Posterior cingulate gyrus (tissue), 11 donors: ENCODE data around the gene HES1.
"Not testable (repeated sequence)": the region's sequence is repeated elsewhere in the genome, so short reads cannot be mapped to it uniquely, and the experiment has no call there.

Experiments
- DNase-seq, 10 donors: peaks; one replicate each; pipeline versions ENCODE4 v3.0.0 to v3.0.0-alpha.2; 2020 to 2021; ENCODE audit warnings: mixed read lengths in 3 of 10
- intact Hi-C: fragments of 100-400 bp; cut with DNase I; formaldehyde crosslinking; loops from one replicate; pipeline ENCODE4 v1.15.1; 2023

Gene HES1

DNA sequence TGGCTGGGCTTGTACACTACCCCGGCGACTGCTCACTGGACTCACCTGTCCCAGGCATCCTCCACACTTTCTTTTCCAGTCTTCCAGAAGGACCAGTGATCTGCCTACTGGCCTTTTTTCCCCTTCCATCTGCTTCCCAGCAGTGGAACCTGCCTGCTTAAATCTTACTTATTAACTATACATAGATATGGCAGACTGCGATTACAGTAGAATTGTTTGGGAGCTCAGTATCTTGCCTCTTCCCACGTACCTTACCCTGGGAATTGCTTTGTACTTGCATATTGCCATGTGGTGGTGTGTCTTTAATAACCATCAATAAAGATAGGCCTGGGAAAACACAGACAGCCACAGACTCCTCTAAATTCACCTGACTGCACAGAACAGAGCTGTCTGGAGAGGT is 11.8 kb upstream of the HES1 start:
- DNase-seq, result no peak

DNA sequence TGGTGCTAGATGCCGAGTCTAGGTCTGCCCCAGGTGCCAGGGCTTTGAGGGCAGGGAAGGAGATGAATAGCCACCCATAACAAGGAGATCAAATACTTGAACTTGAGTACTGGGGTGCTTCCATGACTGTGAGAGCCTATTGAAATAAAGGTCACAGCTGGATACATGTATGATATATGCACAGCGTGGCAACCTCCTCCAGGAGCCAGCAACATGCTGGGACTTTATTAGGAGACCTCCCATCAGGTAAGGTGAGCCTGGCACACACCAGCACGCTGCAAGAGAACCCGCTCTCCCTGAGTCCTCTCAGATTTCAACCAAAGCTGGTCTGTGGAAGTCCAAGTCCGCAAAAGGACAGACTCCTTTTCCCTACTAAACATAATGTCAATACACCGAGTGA is 10.5 kb upstream of the HES1 start:
- no peak for DNase-seq
- intact Hi-C loops, result no loop called here

More for the DNA sequence above, 11.8 kb upstream of the HES1 start:
- intact Hi-C loops, result no loop called here

DNA sequence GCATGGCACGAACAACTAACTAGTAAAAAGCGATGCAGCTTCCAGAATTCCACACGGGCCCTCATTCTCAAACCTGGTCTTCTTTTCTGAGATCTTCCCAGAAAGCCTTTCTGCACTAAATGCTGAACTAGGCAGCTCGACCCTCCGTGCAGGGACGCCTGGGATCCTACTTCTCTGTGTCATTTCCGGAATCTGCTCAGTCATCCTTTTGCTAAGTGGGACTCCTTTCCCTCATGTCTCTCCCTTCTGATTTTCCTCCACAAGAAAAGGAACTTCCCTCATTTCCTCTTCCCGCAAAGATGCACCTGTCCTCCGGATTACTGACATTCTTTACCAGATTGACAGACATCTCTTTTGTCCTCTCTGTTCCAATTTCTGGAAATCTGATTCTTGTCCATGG is 9.2 kb upstream of the HES1 start:
- DNase-seq, result no peak
- intact Hi-C loops, result no loop called here

DNA sequence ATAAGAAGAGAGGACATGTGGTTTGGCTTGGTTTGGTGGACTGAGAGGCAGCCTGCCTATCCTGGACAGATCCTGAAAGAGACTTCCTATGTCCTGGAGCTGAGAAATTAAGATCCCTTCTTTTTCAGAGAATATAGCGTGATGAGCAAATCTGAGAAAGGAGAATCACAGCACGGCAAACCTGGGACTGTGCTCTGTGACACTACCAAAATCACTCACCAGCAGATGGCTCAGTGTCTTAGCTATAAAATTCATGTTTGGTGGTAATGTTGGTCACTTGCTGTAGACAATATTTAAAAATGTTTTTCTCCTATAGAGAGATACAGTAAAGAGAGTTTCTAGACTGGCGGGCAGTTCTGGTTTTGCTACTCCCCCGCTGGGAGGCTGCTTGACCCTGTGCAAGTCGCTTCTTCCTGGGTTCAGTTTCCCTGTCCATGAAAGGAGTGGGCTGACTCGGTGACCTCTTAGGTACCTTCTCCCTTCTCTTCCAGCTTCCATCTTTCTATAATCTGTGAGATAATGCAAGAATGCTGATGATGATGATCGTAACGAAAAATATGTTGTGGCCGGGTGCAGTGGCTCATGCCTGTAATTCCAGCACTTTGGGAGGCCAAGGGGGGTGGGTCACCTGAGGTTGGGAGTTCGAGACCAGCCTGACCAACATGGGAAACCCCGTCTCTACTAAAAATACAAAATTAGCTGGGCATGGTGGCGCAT is 7.6 kb upstream of the HES1 start:
- peak in 1 of 10 donors; percentile 19 for DNase-seq
- intact Hi-C loops, result no loop called here

DNA sequence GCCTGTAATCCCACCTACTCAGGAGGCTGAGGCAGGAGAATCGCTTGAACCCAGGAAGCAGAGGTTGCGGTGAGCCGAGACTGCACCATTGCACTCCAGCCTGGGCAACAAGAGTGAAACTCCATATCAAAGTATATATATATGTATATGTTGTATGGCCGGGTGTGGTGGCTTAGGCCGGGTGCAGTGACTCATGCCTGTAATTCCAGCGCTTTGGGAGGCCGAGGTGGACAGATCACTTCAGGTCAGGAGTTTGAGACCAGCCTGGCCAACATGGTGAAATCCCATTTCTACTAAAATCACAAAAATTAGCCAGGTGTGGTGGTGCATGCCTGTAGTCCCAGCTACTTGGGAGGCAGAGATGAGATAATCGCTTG is 7.0 kb upstream of the HES1 start:
- peak in 1 of 10 donors; percentile 18 for DNase-seq
- intact Hi-C loops, result not testable (repeated sequence)

DNA sequence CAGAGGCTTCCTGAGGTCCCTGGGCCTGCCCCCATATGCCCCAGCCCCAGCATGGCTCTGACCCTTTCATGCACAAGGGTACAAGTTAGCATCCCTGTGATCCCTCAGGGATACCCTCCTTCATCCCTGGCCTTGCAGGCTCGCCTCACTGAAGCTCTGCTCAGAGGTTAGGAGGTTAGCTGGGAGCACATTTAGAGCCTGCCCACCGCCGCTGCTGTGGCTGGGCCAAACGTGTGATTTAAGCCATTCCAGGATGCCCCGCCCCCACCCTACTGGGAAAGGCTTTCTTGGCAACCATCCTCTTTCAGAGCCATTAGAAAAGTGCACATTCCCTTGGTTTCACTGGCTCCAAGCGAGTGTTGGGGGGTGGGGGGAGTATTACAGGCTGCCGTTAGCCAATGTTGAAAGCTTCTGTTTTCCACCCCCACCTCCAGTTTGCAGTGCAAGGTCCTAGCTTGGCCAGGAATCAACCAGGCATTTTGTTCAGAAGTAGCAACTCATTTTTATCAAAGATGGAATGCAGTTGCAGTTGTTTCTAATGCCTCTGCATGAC is 6.3 kb upstream of the HES1 start:
- peak in 4 of 10 donors; percentile 15 to 52 (median 18) for DNase-seq
- intact Hi-C loops, result loop anchor here (5.0 to 10.0 kb wide), 2 partner anchors 125 to 188 kb away; no protein-coding TSS in a partner anchor

DNA sequence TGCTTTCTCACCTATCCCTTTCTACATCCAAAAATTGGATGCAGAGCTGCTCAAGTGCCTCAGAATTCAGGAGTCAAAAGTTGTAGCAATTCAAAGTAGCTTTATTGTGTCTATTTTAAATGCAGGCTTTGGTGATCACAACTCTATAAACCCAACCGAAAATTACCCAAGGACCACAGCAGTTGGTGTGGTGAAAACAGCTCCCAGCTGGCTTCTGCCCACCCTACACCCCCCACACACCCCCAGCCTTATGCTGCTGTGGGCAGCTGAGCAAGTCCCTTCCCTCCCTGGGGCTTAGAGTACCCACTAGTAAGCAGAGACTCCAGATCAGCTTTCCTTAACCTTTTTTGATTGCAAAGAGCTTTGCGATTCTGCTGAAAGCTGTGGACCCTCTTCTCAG is 5.8 kb upstream of the HES1 start:
- intact Hi-C loops, result loop anchor here (5.0 to 10.0 kb wide), 2 partner anchors 125 to 187 kb away; no protein-coding TSS in a partner anchor
- peak in 1 of 10 donors; percentile 57 for DNase-seq

DNA sequence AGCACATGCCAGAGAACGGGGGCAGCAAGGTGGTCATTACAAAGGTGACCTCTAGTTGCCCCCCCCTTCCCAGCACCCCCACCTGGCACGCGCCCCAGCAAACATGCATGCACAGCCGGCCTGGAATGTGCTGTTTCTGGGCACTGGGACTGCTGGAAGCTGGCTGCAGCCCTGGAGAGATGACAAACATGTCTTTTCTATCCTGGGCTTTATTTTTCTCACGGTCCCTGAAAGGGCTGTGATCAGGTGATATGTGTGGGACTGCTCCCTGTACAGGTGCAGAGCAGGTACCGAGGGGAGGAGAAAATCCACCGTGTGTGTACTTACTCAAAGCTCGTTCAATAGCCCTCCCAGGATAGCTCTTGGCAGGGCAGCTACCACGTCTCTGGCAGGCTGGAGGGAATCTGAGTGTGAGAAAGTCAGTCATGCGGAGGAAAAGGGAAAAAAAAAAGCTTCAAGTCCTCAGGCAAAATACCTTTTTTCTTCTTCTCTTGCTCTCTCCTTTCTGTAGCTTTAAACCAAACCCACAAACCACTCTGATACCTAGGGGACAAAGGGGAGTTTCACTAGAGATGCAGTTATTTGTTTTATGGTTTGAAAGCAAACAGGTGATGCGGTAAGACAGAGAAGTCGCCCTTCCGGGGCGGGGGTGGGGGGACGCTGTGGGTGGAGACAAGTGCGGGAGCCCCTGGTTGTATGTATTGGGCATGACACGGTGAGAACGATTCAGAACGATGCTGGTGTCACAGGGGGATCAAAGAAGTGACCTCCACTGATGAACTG is 5.0 kb upstream of the HES1 start:
- DNase-seq, result peak in 2 of 10 donors; percentile 25 to 78
- intact Hi-C loops, result loop anchor here (5.0 to 10.0 kb wide), 2 partner anchors 126 to 186 kb away; no protein-coding TSS in a partner anchor

DNA sequence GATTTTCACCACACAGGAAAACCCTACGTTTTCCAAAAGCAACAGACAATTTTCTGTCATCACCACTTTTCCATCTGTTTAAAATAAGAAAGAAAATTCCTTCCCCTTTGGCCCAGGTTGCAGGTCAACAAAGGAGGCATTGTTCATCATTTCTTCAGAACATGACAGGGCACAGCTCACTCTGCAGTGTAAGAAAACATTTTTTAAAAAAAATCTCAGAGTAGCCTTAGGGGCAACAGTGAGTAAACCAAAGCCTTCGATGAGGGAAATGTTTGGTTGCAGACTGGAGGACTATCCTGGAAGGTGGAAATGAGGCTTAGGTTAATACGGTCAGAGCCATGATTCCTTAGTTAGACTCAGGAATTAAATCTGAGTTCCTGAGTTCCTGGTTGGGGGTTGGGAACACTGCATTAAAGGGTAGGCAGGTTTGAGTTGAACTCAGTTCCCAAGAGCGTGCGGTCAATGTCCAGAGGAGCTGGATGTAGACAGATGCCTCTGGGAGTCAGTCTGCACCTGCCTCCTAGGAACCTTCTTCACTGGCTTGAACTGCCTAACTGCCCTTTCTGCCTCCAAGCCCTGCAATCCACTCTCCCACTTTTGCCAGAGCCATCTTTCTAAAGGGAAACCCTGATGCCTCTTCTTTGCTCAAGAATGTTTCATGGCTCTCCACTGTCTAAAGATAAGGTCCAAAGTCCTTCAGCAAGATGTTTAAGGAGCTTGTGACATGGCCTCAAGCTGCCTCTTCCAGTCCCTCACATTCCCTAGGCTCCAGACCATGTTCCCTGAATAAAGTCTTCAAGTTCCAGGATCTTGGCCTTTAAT is 3.3 kb upstream of the HES1 start:
- DNase-seq, result peak in 1 of 10 donors; percentile 28
- intact Hi-C loops, result loop anchor here (5.0 to 10.0 kb wide), 2 partner anchors 128 to 185 kb away; no protein-coding TSS in a partner anchor

DNA sequence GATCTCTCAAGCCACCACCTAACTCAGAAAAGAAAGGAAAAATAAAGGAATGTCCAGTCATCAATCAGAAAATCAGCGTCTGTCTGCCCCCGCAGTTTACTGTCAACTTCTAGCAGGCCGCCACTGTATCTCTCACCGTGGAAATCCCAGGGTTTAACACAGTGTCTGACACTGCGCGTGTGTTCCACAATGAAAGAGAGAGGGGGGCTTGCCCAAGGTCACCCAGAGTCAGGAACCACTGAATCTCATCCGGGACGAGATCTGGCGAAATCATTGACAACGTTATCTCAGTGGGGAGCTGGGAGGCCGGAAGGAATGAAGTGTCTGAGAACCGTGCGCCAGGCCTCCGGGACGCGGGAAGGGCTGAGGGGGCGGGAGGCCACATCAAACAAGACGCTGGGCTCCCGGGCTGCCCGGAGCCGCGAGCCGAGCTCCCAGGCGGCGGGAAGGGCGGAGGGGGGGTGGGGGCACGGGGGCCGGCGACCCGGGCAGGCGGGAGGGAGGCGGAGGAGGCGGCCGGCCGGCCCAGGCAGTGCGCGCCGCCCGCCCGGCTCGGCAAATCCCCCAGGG is 2.2 kb upstream of the HES1 start:
- DNase-seq, result peak in 2 of 10 donors; percentile 25 to 72
- intact Hi-C loops, result loop anchor here (5.0 to 10.0 kb wide), 2 partner anchors 129 to 184 kb away; no protein-coding TSS in a partner anchor

DNA sequence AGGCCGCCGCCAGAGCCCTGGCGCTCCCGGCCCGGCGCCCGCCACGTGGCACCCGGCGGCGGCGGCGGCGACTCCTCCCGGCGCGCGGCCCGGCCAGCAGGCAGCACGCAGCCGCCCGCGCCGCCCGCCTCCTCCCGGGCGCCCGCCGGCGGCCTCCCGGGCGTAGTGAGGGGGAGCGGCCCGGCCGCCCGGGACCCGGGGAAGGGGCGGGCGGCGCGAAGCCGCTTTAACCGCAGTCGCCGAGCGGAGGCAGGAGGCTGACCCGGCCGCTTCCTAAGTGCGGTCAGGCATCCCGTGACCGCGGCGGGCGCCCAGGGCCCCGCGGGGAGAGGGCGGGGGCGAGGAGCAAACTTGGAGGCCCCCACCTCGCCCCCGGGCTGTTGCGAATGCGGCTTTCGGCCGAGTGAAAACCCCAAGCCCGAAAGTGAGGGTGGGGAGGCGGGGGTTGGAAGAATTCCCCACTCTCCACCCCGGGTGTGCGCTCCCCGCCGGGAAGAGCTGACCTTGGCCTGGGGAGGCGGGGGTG is 1.7 kb upstream of the HES1 start:
- peak in 6 of 10 donors; percentile 19 to 89 (median 52) for DNase-seq
- intact Hi-C loops, result loop anchor here (5.0 to 10.0 kb wide), 2 partner anchors 129 to 183 kb away; no protein-coding TSS in a partner anchor

DNA sequence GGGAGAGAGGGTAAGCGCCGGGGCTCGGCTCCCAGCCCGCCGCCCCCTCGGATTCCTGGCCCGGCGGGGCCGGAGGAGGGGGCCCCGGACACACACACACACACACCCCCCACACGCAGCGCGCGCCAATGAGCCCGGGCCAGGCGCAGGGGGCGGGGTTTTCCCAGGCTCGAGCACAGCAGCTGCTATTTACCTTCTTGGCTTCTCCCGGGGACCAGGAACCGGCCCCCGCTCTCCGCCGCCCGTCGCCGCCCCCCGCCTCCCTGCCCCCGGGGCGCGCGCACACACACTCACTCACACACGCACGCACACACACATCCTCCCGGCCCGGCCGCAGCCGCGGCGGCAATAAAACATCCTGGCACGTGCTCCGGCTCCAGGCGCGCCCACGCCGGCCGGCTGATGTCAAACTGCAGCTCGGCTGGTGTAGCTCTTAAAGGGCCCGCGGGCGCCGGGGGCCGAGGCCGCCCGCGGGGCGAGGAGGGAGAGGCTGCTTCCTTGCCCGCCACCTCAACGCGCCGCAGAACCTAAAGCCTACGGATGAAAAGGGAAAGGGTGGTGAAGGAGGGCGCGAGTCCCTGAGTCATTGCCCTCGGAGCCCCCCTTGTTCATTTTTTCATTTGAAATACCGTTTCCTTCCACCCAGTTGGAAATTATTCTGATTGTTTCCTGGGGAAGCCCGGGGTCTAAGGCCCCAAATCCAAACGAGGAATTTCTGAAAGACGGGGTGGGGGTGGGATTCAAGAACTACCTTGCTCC is 1.0 kb upstream of the HES1 start:
- peak; percentile 56 to 95 (median 72) for DNase-seq
- intact Hi-C loops, result loop anchor here (5.0 to 10.0 kb wide), 2 partner anchors 130 to 182 kb away; no protein-coding TSS in a partner anchor

DNA sequence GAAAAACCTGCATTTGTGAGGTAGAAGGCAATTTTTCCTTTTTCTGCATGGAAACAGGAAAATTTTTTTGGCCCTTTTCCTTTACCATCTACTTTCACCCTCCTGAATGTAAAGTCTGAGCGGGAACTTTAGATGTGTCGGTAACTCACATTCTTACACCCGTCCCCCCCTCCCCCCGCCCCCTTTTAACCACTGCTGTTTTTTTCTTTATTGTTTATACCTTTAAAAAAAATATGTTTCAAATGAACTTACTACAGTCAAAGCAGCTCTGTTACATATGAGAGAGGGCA is 487 bp upstream of the HES1 start:
- intact Hi-C loops, result loop anchor here (10.0 kb wide), 1 partner anchor 131 kb away; no protein-coding TSS in a partner anchor

DNA sequence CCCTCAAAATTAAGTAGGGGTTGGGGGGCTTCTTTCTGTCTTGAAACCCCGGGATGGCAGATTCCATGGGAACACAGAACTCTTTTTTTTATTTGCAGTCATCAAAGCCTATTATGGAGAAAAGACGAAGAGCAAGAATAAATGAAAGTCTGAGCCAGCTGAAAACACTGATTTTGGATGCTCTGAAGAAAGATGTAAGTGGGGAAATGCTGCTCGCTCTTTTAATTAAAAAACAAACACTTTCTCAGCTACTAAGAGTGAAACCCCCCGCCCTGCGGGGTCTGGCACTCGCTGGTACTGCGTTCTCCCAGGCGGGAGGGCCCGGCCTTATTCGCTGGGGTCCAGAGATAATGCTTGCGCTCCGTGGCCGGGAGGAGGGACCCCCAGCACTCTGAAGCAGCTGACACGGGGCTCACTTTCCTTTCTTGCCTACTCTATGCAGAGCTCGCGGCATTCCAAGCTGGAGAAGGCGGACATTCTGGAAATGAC is 615 bp downstream of the HES1 start:
- DNase-seq, result peak in 1 of 10 donors; percentile 15
- intact Hi-C loops, result loop anchor here (10.0 kb wide), 1 partner anchor 132 kb away; no protein-coding TSS in a partner anchor

More for the DNA sequence above, 487 bp upstream of the HES1 start:
- DNase-seq, result no peak

DNA sequence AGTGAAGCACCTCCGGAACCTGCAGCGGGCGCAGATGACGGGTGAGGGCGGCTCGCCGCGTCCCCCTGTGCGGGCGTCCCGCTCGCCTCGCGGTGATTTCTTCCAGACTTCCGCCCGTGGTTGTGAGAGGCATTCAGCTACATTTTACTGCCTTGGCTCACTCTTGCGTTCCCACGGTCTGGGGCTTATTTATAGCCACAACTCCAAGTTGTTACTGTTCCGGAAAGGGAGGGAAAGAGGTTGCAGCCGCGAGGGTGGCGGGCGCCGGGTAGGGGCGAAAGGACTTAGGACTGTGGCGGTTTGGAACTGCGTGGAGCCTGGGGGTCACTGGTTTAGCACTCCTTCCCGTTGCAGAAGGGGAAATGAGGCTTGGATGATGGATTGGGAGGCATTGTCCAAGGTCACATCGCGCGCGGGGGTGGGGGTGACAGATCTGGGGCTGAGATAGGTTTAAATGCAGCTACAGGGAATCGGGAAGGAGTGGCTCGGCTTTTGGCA is 1.1 kb downstream of the HES1 start:
- intact Hi-C loops, result loop anchor here (10.0 kb wide), 1 partner anchor 132 kb away; no protein-coding TSS in a partner anchor

DNA sequence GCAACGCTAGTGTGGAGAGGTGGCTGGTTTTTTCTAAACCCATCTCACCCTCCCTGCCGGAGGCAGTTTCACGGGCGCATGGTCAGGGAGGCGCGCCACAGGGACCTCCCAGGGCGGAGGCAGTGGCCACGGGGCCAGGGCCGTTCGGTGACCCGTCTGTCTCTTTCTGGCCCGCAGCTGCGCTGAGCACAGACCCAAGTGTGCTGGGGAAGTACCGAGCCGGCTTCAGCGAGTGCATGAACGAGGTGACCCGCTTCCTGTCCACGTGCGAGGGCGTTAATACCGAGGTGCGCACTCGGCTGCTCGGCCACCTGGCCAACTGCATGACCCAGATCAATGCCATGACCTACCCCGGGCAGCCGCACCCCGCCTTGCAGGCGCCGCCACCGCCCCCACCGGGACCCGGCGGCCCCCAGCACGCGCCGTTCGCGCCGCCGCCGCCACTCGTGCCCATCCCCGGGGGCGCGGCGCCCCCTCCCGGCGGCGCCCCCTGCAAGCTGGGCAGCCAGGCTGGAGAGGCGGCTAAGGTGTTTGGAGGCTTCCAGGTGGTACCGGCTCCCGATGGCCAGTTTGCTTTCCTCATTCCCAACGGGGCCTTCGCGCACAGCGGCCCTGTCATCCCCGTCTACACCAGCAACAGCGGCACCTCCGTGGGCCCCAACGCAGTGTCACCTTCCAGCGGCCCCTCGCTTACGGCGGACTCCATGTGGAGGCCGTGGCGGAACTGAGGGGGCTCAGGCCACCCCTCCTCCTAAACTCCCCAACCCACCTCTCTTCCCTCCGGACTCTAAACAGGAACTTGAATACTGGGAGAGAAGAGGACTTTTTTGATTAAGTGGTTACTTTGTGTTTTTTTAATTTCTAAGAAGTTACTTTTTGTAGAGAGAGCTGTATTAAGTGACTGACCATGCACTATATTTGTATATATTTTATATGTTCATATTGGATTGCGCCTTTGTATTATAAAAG is 1.8 kb downstream of the HES1 start:
- intact Hi-C loops, result loop anchor here (2.0 to 10.0 kb wide), 2 partner anchors 133 to 357 kb away; no protein-coding TSS in a partner anchor
- peak in 5 of 10 donors; percentile 22 to 85 (median 37) for DNase-seq

More for the DNA sequence above, 1.1 kb downstream of the HES1 start:
- peak in 2 of 10 donors; percentile 16 to 24 for DNase-seq

DNA sequence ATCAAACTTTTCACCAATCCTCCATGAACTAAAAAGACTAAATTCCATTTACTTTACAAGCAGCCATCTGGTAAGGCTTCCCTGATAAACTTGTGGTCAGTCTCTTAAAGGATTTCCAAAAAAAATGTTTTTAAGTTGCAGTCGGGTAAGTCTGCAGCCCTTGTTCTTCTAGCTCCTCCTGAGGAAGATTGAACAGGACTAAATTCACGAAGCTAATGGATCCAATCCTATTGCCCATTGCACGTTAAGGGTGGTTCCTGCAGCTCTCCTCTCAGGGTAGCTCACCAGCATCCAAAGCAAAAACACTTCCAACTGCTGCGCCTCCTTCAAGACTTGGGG is 2.8 kb downstream of the HES1 start:
- intact Hi-C loops, result loop anchor here (2.0 to 10.0 kb wide), 2 partner anchors 134 to 358 kb away; no protein-coding TSS in a partner anchor
- peak in 1 of 10 donors; percentile 11 for DNase-seq
